Stimulated activated CD4-positive, alpha-beta T cell treated with anti-CD3 and anti-CD28 coated beads, Interleukin-2, amount 100 ng/mL, for 4 hours (primary cell): ENCODE data around the gene MSRB1.
"Not testable (repeated sequence)": the region's sequence is repeated elsewhere in the genome, so short reads cannot be mapped to it uniquely, and the experiment has no call there.

ENCODE experiments used
- DNase-seq: peaks from one replicate; pipeline ENCODE4 v3.0.0-alpha.2; 2020; ENCODE audit warnings: low read depth

The MSRB1 gene

DNA sequence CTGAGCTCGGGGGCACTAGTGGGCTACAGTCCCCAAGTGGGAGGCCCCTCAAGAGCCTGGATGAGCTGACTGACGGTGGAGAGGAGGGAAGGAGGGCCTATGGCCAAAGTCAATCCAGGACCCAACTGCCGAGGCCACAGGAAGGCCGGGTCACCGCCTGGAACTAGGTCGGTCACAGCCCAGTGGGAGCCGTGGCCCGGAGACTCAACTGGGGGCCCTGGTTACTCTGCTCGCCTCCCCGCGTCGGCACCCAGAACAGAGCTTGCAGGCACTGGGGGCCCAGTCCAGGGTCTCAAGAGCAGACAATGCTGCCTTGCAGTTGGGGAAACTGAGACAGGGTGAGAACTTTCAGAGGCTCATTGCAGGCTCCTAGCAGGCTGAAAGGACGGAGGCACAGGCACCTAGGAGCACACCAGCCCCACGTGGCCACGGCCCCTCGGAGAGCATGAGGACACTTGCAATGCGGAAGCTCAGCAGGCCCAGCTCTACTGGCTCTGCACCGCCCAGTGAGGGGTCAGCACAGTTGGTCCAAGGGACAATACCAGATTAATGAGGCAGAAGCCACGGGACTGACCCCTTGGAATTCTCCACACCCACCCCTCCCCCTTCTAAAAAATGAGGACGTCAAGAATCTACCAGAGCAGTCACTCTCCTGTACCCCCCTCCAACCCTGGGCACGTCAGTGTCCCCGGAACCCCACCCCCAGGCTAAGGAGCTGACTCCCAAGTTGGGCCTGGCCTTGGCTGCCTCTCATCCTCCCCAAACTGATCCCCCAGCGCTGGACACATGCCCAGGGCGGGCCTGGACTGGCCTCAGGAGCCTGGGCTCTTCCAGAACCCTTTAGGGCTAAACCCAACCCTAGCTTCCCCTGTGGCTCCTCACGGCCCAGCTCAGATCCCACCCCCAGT, 27.0 kb downstream of the MSRB1 start:
- DNase-seq: no peak

DNA sequence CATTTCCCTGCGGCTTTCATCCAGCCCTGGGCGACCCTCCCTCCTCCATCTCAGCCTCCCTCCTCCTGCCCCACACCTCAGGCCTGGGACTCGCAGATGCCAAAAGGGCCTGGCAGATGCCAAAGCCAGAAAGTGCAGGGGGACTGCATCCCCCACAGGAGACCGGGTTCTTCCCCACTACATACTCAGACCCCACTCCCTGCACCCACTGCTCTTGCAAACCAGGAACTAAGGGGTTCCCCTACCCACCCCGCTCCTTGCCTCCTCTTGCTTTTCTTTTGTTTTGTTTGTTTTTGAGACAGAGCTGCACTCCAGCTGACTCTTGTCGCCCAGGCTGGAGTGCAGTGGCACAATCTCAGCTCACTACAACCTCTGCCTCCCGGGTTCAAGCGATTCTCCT, 28.0 kb downstream of the MSRB1 start:
- no peak for DNase-seq

DNA sequence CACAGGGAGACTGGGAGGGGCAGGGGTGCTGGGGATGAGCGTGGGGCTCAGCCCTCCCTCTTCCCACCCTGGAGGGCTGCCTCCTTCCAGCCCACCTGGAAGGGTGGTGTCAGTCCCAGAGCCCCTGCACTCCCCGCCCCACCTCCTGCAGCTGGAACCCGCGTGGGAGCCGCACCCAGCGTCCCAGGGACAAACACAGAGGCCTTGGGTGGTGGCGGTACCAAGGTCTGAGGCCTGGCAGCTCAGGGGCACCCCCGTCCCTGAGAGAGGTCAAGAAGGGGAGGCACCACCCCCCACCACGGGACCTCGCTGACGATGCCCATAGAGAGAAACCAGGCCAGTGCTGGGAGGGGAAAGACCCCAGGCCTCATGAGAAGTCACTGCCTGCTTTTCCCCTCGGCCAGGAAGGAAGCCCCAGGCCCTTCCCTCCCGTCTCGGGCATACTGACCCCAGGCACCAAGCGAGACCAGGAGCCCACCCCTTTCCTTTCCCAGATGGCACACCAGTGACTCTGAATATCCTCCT, 28.9 kb downstream of the MSRB1 start:
- DNase-seq: no peak

DNA sequence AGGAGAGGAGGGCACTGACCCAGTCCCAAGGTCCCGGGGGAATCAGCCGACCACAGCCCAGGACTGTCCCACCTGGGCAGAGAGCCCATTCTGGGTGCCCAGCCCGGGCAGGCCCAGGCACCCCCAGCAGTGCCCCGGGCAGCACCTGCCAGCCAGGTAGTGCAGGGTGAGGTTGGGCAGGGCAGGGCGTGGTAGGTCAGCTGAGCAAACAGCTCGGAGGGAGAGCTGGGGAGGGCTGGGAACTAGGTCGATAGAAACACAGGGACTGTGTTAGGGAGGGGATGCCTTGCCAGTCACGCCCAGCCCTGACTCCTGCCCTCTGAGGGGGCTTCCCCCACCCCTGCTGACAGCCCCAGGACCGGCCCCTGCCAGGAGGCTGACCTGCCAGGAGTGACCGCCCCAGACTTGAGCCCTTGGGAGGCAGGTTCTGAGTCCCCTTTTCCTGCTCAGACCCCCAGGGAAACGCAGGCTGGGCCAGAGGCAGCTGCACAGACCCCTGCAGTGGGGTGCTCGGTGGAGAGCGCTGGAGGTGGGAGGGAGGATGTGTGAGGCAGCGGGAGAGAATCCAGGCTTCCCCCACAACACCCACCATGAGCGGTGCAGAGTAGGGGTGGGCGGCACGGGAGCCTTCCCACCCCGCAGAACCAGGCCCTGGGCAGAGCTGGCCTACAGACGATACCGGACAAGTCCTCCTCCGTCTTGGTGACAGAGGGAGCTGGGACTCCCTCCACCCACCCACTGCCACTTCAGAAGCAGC, 29.5 kb downstream of the MSRB1 start:
- DNase-seq: no peak

DNA sequence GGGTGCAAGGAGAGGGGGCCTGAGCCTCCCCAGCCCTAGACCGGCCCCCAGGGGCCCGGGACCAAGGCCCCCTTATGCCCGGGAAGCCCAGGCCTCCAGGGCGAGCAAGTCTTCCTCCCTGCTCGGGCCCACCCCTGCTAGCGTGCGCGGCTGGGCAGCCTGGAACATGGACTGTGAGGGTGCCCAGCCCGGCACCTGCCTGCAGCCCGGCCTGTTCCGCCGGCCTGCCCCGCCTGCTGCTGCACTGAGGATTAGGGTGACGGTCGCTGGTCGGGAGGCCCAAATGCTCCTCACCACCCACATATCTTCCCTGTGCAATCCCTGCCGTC, 30.8 kb downstream of the MSRB1 start:
- no peak for DNase-seq

DNA sequence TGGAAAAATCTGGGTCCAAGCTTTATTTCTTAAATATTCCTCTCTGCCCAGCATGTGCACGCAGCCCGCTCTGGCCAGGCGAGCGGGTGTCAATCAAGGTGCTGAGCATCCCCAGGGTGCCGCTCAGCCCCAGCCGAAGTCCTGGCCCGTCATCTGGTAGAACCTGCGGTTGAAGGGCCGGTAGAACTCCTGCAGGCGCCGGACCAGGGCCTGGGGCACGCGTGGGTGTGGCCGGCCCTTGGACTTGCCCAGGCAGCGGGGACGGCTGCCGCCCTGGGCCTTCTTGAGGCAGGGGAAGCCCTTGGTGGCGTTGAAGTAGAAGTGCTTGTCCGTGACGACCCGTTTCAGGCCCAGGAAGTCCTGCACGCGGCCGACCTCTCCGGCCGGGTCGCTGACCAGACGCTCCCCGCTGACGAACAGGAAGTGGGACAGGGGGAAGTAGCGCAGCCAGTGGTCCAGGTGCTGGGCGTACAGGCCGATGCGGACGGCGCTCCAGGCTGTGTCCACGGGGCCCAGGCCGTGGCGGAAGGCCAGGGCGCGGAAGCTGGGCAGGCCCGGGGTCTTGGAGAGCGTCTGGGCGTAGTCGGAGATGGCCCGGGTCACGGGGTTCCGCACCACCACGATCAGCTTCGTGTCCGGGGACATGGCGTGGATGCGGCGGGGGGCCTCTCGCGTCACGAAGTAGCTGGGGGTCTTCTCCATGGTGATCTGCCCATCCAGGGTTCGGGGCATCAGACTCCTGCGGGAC, 31.4 kb downstream of the MSRB1 start:
- no peak for DNase-seq

DNA sequence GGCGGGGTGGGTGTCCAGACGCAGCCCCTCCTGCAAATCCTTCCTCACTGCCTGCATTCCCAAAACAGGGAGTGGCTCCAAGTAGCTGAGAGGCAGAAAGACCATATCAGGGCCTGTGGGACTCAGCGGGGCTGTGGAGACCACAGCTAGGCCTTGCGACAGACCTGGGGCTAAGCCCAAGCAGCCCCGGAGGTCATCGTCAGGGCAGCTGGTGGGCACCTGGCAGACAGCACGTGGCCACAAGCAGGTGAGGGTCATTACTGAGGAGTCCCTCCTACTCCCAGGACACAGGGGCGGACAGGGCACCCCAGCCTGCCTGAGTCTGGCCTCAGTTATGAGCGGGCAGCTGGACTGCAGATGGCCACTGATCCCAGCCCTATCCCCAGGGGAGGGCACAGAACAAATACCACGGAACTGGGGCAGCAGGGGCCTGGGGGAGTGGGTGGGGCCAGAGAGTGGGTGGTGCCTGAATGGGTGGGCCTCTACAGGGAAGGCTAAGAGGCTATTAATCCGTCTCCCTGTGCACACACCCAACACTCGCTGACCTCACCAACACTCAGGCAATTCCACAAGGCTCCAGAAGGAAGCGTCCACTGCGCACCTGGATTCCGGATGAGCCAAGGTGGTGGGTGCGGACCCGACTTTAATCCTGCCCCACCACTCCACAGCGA, 33.3 kb downstream of the MSRB1 start:
- no peak for DNase-seq

DNA sequence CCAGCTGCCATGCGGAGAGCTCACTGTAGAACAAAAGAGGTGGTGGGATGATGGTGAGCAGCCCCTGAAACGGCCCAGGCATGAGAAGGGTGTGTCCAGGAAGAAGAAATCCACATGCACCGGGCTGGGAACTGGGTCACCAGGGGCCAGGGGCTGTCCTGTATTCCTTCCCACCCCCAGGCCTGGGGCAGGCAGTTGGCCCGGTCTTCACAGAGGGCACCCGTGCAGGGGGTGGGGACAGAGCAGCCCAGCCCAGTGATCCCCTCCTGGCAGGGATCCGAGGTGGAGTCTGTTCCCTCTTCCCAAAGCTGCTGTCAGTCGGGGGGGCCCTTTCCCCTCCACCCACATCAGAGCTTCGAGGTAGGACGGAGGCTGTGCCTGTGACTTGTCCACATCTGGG, 34.0 kb downstream of the MSRB1 start:
- no peak for DNase-seq

DNA sequence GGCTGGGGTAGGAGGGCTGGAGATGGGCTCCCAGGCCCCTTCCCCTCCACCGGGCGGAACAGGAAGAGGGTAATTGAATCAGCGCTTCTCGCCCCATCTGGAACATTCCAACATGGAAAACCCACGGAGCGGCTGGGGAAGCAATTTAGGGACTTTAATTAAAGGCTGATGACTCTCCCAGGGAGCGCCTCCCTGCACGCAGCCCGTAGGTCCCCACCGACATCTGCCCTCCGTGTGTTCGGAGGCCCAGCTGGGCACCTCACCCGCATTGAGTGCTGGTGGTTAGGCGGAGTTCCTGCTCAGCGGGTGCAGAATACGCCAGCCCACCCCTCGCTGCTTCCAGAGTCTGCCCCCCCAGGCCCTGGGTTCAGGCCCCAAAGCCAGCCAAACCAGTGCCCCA, 34.8 kb downstream of the MSRB1 start:
- no peak for DNase-seq

DNA sequence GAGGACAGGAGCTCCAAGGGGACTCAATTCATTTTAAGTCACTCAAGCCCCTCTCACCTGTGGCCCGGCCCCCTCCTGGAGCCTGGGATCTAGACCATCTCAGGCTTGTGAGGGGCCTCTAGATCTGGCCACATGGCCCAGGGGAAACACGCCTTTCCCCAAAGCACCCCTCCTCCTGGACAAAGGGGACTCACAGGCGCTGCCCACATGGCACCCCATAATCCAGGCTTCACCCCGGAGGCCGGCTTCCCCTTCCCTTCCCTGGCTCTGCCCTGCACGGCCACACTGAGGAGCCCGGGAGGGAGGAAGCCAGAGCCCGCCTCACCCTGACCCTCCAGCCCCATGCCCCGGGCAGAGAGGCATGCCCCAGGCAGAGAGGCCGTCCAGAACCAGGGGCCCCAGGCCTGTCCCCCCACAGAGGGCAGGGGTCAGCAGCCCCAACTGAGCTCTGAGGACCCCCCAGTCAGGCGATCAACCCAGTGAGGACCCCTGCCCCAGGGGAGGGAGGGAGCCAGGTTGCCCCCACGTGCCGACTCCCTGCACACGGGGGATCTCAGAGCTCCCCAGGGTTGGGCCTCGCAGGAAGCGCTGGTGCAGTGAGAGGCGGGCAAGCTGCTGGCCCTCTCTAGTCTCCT, 35.7 kb downstream of the MSRB1 start:
- DNase-seq: no peak

DNA sequence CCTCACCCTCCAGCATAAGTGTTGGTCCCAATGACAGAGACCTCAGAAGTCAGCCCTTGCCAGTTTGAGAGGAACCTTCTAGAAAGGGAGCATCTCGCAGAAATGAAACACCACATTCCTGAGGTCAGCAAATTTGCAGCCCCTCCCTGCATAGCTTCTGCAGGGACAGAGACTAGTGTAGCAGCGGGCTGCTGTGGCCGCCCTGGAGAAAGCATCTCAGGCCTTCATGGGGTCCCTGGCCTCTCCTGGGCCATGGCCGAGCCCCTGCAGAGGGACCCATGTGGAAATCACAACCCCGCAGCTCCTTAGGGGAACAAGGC, 36.2 kb downstream of the MSRB1 start:
- no peak for DNase-seq

DNA sequence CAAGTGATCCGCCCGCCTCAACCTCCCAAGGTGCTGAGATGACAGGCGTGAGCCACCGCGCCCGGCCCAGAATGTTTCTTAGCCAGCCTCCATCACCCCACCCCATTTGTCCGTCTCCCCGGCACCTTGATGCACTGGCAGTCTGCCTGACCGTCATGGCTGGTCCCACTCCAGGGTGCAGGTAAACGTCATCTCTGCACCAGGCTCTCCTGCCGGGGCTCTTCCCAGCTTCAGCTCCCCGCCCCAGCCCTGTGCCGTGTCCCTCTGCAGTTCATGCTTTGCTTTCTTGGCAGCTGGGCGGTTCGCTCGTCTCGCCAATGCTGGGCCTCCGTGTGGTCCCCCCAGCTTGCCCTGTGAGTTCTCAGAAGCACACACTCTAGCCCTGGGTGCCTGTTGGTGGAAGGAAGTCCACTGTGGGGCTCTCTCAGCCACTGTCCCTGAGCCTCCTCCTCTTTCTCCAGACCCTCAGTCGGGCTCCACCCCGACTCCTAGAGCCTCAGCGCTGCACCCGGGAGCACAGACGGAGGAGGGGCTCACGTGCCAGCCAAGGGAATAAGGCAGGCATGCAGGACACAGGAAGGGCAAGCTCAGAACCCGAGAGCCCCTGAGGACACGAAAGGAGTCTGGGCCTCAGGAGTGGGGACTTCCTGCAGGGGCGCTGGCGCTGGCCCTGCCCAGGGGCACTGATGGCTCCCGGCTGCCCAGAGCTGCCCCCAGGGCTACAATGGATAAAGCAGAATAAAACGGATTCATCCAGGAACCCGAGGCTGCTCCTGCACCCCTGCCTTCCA, 36.7 kb downstream of the MSRB1 start:
- no peak for DNase-seq

DNA sequence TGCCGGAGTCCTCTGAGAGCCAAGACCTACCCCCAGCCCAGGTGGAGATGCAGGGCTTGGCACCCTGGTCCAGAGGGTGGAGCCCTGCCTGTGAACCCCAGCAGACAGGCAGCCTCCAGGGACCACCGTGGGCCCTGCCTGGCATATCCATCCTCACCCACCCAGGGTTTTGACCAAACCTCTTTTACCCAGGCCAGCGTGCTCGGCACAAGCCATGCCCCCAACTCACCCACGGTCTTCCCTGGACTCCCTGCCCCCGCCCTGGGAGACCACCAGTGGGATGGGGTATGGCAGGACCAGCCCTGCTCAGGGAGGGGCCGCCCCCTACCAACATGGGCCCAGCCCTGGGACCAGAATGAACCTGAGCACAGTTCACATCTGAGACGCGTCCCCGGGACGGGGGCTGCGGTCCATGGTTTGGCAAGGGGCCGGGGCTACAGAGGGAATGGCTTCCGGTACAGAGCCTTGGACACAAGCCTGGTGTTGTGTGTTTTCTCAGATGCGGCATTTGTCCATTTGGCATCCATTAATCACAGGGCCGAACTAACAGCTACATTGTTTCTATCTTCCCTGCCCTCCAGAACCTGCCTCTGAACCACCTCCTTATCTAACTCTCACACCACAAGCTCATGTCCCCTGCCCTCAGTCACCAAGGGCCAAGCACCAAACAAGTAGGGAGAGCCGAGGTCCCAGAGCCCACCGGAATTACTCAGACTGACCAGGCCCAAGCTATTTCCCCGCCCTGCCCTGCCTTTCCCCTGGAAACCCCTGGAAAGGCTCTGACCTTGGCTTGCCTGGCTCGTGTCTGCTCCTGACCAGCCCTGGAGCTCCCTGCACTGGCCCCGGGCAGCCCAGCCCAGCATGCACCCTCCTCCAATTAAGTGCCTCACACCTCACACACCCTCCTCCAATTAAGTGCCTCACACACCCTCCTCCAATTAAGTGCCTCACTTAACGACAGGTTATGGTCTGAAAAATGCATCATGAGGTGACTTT, 38.9 kb downstream of the MSRB1 start:
- no peak for DNase-seq

DNA sequence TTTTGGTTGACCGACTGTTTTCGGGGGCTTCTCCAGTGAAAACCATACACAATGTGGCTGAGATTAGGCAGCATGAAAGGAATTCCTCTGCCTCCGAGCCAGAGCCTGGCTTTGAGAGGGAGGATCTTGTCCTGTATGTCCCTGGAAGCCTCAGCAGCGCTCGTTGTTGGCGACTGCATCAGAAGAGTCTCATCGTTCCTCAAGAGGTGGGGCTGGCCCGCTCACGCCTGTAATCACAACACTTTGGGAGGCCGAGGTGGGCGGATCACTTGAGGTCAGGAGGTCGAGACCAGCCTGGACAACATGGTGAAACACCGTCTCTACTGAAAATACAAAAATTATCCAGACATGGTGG, 39.8 kb downstream of the MSRB1 start:
- no peak for DNase-seq

DNA sequence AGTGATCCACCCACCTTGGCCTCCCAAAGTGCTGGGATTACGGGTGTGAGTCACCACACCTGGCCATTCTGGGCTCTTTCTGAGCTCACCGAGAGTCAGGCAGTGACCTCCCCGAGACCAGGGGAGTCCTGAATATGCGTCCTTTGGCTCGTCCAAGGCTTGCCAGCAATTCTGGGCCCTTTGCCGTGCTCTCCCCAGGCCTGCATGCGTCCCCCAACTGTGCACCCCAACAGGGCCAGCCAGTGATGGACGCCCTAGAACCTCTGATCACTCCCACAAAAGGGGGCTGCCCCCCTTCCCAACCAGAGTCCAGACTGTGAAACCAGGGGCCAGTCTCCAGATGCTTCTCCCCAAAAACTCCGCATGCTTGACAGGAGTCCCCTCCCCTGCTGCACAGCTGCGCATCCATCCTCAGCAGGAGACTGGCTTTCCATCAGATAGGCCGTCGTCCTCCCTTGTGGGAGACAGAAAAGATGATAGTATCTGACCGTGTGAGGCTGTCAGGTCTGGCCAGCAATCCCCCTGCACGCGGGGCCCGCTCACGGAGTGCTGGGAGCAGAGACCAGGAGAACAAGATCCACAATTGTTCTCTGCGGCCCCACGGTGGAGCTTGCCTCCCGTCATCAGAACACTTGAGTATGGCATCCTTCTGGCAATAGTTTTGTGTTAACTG, 40.3 kb downstream of the MSRB1 start:
- no peak for DNase-seq

DNA sequence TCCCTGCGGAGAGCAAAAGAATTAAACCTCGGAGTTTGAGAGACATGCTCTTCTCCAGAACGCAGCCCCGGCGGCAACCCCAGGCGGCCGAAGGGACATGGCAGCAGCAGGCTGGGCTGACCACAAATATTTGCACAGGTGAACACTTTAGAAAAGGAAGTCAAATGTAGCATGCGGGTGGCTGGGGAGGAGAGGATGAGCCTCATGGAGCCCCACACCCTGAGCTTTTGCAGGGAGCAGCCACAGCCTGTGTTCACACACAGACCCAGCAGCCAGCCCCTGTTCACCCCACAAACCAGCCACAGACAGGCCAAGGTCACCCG, 42.6 kb downstream of the MSRB1 start:
- no peak for DNase-seq

DNA sequence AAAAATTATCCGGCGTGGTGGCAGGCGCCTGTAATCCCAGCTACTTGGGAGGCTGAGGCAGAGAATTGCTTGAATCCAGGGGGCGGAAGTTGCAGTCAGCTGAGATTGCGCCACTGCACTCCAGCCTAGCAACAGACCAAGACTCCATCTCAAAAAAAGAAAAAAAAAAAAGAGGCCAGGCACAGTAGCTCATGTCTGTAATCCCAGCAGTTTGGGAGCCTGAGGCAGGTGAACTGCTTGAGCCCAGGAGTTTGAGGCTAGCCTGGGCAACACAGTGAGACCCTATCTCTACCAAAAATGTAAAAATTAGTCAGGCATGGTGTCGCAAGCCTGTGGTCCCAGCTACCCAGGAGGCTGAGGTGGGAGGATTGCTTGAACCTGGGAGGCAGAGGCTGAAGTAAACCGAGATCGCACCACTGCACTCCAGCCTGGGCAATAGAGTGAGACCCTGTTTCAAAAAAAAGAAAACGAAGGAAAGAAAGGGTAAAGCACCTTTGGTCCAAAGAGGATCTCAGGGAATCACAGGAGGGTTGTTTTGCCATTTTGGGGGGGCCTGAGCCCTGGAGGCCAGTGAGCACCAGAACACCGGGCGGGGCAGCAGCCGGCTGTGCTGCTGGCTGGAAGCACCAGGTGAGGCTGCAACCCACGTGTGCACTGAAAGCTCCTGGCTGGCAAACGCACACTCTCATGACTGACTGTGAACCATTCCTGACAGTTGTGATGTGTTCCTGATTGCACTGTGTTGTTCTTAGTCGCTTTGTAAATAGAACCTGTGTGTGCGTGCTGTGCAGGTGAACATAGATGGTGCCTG, 43.2 kb downstream of the MSRB1 start:
- DNase-seq: no peak

DNA sequence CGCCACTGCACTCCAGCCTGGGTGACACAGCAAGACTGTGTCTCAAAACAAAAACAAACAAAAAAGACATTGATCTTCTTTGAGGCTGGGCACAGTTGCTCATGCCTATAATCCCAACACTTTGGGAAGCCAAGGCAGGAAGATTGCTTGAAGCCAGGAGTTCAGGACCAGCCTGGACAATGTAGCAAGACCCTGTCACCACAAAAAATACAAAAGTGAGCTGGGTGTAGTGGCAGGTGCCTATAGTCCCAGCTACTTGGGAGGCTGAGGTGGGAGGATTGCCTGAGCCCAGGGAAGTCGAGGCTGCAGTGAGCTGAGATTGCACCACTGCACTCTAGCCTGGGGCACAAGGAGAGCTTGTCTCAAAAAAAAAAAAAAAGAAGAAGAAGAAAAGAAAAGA, 45.3 kb downstream of the MSRB1 start:
- DNase-seq: not testable (repeated sequence)
